ENCODE results near the gene WNT4.

The WNT4 gene

DNA sequence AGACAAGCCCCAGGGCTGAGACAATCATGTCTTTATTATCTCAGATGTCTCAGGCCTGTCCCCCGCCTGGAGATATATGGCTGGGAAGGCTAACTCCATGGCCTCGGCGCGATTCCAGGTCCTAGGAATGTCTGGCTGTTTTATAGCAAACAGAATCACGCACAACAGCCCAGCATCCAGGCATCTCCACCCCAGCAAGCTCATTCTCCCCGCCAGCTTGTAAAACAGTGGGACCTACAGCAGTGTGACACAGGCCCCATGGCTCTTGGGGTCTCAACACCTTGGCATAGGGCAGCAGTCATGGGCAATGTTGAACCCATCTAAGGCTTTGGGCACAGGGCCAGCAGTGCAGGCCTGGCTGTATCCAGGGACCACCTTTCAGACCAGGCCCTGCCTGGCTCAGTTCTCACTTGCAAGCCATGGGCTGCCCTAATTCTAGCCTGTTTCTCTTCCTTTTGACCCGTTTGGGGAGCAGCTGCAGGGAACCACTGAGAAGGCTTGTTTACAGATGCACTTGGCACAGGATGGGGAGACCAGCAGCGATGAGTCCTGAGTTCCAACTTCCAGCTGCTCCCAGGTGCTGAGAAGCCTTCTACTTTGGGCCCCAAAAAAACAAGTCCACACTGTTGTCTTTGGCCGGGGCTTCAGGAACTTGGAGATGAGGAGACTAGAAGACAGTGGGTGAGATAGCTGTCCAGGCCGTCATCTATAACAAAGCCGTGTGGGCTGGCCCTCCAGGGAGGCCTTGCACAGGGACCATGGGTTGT is 34.4 kb downstream of the WNT4 start:
- DNase-seq (ENCODE audit: low read depth): no peak

DNA sequence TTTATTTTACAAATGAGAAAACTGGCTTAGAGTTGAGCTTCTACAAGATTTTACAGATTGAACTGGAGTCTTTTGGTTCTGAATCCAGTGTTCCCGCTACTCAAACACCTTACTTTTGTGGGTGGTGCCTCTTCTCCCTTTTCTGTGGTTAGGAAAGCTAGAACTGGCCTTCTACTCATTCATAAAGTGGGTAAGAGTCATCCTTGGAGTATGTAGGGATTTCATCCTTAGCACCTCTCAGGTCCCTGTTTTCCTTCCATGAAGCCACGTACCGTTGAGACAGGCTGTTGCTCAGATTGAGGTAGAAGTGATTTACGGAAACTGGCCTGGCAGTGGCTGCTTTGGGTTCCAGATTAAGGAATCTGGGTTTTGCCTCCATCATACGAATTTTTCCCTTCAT is 35.8 kb downstream of the WNT4 start:
- no peak for DNase-seq (ENCODE audit: low read depth)

DNA sequence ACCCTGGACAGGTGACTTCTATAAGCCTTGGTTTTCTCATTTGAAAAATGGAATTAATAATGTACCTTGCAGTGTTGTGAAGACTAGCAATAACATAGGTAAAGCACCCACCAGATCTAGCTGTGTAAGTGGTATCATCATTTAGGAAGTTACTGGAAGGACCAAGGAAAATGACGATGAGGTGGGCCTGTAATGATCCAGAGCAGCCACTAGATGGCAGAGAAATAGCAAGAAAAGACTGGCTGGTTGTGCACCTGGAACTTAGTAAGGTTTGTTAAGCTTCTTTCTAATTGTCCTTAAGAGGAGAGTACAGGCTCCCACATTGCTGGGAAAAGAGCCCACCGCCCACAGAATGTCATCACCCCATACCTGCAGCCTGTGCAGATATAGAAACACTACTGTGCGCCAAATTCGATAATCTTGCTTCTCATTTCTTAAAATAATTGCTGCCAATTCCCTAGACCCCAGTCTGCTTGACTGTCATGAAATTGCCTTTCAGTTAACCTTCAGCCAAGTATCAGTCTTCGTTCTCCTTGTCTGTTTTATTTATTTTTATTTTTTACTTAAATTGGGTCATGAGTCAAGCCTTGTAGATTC is 37.2 kb downstream of the WNT4 start:
- peak; percentile 12 for DNase-seq (ENCODE audit: low read depth)

DNA sequence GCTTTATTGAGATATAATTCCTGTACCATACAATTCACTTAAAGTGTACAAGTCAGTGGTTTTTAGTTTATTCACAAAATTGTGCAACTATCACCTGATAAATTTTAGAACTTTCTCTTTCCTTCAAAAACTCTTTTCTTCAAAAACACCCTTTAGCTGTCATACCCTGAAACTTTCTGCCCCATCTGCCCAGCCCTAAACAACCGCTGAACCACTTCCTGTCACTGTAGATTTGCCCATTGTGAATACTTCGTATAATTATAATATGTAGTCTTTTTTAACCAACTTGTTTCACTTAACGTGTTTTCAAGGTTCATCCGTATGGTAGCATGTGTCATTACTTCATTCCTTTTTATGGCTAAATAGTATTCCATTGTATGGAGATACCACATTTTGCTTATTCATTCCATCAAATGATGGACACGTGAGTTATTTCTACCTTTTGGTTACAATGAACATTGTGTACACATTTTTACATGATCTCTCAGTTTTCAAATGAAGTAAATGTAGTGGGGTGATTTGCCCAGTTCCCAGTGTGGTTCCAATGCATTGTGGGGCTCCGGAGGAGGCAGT is 37.9 kb downstream of the WNT4 start:
- DNase-seq (ENCODE audit: low read depth): peak; percentile 25

DNA sequence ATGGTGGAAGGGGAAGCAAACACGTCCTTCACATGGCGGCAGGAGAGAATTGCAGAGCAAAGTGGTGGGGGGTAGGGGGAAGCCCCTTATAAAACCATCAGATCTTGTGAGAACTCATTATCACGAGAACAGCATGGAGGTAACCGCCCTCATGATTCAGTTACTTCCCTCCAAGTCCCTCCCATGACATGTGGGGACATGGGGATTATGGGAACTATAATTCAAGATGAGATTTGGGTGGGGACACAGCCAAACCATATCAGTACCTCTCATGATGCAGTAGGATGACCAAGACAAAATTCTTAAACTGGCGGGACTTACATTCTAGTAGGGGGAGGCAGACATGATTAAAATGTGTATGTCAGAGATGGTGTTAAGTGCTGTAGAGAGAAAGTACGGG is 38.8 kb downstream of the WNT4 start:
- DNase-seq (ENCODE audit: low read depth): no peak

DNA sequence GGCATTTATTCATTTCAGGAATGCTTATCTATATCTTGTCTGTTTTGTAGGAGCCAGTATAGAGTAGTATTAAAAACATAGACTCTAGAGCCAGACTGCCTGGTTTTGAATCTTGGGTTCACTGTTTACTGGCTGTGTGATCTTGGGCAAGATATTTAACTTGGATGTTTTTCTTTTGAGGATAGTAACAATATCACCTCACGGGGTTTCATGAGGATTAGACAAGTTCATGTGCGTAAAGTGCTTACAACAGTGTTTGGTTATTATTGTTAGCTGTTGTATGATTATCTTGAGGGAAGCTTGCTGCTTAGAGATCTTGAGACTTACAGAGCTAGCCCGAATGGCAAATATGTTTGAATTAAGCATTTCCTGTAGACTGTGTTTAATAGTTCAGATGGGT is 40.2 kb downstream of the WNT4 start:
- no peak for DNase-seq (ENCODE audit: low read depth)

DNA sequence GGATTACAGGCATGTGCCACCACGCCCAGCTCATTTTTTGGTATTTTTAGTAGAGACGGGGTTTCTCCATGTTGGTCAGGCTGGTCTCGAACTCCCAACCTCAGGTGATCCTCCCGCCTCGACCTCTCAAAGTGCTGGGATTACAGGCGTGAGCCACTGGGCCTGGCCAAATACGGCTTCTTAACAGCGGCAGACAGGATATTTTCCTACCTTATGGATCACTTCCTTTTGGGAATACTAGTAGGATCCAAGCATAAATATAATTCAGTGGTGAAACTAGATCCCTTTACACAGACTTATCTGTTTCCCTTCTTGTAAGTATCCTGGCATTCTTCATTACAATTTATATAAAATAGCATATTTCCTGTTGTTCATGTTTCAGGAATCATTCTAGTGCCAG is 40.9 kb downstream of the WNT4 start:
- DNase-seq (ENCODE audit: low read depth): no peak

DNA sequence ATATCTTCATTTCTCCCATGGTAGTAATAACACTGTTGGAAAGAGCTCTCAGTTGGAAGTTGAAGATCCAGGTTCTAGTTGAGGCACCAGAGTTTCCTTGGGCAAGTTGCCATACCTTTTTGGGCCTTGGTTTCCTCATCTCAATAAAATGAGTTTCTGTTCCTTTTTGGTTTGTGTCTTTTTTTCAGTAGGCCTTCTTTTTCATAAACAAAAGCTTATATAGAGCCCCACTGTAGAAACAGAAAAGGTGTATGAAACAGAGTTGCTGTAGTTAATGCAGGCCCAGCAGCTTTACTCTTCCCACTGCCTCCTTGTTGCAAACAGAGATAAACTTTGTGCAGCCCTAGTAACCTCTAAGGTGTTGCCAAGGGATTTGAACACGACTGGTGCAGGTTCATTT is 41.7 kb downstream of the WNT4 start:
- DNase-seq (ENCODE audit: low read depth): no peak

DNA sequence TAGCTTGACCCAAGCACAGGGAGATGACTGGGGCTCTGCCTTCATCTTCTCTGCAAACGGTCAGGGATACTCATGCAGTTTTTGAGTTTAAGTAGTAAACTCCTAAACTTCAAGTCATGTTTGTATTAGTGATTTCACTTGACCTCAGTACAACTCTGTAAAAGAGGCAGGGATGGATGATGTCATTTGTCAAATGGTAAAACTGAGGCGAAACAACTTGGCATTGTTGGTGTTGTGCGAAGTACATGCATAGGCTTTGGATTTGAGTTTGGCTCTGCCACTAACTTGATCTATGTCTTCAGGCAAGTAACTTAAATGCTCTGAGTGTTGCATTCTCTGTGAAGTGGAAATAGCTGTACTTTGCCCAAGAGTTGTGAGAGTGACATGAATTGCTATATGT is 42.7 kb downstream of the WNT4 start:
- no peak for DNase-seq (ENCODE audit: low read depth)

DNA sequence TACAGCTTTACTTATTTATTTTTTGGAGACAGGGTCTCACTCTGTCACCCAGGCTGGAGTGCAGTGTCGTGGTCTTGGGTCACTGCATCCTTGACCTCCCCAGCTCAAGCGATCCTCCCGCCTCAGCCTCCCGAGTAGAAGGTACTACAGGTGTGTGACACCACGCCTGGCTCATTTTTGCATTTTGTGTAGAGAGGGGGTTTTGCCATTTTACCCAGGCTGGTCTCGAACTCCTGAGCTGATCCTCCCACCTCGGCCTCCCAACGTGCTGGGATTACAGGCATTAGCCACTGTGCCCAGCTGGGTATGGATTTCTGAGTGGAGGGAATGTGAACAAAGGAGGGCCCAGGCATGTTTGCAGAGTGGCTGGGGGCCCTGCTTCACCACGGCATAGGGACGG is 44.1 kb downstream of the WNT4 start:
- no peak for DNase-seq (ENCODE audit: low read depth)

DNA sequence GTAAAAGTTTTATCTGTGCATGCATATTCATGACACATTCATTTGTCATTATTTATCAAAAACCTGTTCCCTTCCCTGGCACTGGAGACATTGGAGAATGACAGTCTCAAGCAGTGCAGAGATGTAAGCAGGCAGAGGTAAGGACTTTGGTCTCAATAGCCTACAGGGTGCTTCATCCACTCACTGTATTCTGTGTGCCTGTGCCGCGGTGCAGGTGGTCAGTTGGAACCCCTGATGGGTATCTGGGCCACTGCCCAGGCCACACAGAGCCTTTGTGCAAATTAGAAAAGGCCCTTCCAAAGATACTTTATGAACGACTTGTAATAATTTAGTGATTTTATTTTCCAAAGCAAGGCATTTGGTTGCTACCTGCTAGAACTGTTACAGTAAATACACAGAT is 46.4 kb downstream of the WNT4 start:
- DNase-seq (ENCODE audit: low read depth): no peak

DNA sequence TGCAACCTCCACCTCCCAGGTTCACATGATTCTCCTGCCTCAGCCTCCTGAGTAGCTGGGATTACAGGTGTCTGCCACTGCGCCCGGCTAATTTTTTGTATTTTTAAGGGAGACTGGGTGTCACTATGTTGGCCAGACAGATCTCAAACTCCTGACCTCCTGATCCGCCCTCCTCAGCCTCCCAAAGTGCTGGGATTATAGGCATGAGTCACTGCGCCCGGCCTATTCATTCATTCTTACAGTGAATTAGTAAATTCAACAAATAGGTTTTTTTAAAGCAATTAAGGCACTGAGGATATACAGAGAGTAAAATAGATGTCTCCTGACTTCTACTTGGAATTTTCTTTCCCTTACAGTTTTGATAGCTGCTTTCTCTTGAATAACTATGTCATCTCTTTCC is 46.9 kb downstream of the WNT4 start:
- no peak for DNase-seq (ENCODE audit: low read depth)

DNA sequence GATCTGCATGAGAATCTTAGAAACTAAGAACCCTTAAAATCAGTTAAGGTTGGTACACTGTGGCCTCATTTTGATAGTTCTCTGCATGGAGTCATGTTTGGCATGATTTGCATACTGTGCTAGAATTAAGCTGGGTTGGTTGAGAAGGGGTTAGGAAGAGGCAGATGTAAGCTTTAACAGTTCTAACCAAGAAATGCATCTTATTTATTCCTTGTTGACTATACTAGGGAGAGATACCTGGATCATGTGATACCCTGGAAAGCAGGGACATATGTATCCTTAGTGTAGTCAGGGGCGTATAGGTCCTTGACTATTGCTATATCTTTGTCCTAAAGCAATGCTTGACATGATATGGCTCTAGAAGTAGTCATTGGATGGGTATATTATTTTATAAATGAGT is 49.4 kb downstream of the WNT4 start:
- no peak for DNase-seq (ENCODE audit: low read depth)

DNA sequence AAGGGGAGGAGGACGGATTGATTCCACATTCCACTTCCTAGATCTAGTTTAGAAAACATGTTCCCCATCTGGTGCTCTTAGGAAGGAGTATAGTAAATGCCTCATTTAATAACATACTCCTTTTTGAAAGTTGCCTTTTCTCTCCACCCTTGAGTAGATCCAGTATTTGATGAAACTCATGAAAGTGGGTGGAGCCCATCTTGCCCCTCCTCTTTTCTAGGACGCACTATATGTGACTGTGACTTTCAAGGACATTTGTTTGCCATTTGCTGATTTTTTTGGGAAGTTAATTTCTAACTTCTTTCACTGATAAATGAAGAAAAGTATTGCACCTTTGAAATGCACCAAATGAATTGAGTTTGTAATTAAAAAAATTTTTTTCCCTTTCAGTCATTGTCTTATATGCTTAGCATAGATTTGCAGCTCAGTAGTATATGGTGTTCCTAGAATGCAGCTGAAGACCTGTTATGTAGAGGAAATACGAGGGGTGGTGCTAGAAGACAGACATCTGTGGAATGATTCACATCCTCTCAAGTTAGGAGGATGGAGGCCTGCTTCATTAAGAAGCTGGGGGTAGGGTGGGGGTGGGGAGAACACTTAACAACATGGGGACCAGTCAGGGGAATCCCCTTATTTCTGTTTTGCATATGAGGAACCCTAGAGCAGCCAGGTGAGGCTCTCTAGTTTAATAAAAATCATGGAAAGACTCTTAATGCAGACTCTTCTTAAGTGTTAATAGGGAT is 50.7 kb downstream of the WNT4 start:
- peak; percentile 9 for DNase-seq (ENCODE audit: low read depth)

DNA sequence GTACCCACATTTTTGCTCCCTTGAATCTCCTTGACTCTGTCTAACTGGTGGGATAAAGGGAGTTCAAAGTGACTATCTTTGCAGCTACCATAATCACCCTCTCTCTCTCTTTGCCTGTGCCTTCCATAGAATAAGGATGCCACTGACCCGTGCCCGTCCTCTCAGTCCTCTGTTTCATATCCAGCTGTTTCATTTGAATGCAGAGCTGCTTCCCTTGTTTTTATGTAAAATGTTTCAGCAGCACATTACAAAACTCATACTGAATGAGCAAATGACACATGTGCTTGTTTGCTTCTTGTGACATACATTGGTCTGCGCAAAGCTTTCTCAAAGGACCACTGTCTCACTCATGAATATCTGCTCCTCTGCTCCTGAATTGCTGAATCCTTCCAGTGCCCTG is 52.0 kb downstream of the WNT4 start:
- no peak for DNase-seq (ENCODE audit: low read depth)

DNA sequence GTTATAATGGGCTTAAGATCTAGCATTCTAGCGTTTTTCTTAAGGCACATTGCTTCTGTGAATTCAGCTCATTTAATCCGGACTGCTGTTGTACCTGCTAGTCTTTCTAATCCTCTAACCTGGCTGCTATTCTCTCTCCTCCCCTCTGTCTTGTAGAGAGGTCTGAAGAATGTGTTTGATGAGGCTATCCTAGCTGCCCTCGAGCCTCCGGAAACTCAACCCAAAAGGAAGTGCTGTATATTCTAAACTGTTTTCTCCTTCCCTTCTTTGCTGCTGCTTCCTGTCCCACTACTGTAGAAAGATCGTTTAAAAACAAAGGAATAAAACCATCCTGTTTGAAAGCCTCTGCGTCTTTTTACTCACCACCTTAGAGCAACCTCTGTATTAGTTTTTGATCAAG is 53.1 kb downstream of the WNT4 start:
- DNase-seq (ENCODE audit: low read depth): no peak

DNA sequence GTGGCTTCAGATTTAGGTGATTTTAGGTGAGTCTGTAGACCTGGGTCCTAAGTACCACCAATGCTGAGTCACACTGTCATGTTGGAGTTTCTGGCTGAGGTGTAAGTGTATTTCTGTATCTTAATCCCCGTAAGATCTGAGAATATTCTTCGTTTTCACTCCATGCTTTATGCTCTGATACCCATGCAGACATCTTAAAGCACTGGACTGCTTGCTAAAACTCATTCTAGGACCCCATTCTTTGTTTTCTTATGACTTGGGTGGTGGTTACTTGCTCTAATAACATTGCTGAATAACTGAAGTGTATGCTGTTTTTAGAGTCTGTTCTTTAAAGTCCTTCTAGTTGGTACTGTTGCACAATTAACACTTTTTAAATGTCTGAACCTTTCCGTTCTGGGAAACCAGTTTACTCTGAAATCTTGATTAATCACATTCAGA is 53.7 kb downstream of the WNT4 start:
- DNase-seq (ENCODE audit: low read depth): no peak

DNA sequence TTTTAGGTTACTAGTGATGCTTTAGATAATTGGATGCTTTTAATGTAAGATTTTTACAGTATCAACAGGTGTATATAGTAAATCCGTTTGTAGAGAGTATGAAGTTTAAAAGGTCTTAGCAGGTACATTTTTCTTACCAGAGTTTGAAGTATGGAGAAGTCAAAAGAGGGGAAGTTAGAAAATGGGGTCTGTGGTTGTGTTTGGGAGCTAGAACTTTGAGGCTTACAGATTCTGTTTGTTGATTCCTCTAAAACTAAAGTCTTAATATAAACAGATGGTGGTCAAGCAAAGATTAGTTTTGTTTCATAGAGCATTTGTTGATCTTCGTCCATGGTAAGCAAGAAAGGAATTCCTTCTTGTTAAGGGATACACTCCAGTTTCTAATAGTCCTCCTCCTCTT is 54.6 kb downstream of the WNT4 start:
- no peak for DNase-seq (ENCODE audit: low read depth)

DNA sequence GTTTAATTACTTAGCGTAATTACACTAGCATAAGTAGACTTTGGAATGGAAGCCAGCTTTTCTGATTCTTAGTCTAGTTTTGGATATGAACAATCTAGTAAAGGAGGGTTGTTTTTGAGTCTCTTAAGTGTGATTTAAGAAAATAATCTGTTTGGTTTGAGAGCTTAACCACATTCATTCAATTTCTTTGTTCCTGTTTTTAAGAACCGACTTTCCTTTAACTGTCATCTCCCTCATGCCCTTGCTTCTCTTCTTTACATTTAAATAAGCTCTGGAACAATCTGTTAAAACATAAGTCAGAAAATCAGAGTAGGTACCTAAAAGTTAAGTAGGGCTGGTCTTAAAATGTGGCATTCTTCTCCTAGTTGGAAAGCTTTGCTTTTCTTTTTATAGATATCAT is 62.7 kb downstream of the WNT4 start:
- no peak for DNase-seq (ENCODE audit: low read depth)

DNA sequence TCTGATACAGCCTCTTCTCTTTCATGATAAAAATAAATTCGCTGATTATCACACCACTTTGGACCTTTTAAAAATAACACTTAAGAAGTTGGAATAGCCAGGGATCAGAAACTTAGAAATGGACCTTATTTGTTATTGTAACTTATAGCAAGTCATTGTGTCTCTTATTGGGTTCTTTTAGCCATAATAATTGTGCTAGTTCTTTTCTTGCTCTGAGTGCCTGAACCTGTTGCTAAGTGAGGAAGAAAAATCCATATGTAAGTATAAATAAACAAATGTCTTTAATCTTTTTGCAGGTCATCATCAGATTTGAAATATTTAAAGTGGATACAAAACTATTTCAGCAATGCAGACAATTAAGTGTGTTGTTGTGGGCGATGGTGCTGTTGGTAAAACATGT is 64.8 kb downstream of the WNT4 start:
- no peak for DNase-seq (ENCODE audit: low read depth)

DNA sequence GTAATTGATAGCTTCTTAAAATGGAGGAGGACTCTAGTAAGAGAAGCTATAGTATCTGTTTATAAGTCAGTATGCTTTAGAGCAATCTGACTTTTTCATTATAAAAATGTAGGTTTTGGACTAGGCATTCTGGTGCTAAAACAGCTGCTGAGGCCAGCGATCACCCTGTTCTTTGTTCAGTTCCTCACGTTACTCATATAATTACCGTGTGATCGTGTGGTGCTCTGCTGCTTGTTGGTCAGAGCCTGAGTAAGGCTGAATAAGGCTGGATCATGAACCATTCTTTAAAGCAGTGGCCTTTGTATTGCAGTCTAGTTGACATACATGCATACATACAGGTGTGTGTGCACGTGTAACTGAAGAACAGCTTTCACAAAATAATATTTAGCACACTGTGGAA is 65.2 kb downstream of the WNT4 start:
- DNase-seq (ENCODE audit: low read depth): no peak

DNA sequence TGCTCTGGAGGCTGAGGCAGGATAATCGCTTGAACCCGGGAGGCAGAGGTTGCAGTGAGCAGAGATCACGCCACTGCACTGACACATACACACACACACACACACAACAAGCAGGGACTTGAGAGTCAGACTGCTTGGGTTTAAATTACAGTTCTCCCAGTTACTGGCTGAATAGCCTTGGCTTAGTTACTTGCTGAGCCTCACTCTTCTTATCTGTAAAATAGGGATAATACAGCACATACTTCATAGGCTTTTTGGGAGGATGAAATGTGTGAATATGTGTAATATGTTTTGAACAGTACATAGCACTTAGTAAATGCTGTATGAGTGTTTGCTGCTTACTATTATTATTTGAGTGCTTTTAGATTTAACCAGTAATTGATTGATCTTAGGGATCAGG is 66.6 kb downstream of the WNT4 start:
- no peak for DNase-seq (ENCODE audit: low read depth)

DNA sequence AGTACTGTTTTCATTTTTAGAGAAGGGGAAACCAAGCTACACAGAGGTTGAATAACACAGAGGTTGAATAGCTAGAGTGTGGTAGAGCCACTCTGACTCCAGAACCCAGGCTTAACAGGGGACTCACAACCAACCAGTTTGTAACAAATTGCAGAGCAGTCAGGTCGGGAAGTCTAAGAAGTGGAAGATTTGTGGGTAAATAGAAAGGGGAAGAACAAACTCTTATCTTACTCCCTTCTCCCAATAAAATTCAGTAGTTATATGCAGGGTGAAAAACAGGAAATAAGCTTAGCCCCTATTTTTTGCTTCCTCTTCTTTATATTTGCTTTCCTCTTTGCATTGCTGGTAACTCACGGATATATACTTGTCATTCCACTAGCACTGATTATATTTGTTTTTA is 67.2 kb downstream of the WNT4 start:
- no peak for DNase-seq (ENCODE audit: low read depth)

Measured in T follicular helper cell (primary cell).